ENCODE measurements around the gene GPR52. TPM values are rescaled to one million over a fixed set of nuclear protein-coding genes. Genes with fewer than 3 reads are reported as not detected.

GPR52 gene
- total RNA-seq, 1 donor, result 2.9 TPM

DNA sequence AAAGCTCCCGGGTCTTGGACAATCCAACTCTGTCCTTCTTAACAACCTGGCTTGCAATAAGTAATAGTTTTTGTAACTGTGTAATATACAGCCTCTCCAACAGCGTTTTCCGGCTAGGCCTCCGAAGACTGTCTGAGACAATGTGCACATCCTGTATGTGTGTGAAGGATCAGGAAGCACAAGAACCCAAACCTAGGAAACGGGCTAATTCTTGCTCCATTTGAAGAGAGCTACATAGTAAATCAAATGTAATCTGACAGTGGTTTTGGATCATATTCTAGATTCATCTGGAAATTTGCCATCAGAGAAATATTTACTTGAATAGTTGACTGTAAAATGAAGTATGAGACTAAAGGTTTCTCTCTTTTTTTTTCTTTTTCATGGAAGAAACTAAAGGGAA, 1.2 kb downstream of the GPR52 start:
- no peak overlapping the region for H3K4me3 ChIP-seq (ENCODE audit: low read depth, low read length)
- TF ChIP-seq, protein P1, sequence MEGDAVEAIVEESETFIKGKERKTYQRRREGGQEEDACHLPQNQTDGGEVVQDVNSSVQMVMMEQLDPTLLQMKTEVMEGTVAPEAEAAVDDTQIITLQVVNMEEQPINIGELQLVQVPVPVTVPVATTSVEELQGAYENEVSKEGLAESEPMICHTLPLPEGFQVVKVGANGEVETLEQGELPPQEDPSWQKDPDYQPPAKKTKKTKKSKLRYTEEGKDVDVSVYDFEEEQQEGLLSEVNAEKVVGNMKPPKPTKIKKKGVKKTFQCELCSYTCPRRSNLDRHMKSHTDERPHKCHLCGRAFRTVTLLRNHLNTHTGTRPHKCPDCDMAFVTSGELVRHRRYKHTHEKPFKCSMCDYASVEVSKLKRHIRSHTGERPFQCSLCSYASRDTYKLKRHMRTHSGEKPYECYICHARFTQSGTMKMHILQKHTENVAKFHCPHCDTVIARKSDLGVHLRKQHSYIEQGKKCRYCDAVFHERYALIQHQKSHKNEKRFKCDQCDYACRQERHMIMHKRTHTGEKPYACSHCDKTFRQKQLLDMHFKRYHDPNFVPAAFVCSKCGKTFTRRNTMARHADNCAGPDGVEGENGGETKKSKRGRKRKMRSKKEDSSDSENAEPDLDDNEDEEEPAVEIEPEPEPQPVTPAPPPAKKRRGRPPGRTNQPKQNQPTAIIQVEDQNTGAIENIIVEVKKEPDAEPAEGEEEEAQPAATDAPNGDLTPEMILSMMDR (IDR thresholded peaks at IDR 0.05; ENCODE audit: insufficient read depth, low read length), result no peak
- DNase-seq (ENCODE audit: low read depth), result peak; percentile 49

DNA sequence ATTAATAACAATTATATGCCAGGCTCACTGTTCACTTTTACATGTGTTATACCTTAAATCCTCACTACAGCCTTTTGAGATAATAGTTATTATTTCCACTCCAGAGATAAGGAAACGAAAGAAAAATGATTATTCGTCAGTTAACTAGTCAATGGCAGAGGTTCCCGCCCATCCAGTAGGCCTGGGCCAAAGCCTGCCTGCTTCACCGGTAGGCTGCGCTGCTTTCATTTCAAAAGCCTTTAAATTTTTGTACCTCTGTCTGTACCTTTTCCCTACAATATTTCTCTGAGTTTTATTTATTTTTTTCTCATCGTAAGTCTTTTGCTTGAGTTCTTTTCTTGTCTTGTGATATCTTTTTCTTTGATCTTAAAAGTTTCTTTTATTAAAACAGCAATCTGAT, 3.6 kb downstream of the GPR52 start:
- DNase-seq (ENCODE audit: low read depth), result no peak
- TF ChIP-seq, protein P1 (IDR thresholded peaks at IDR 0.05; ENCODE audit: insufficient read depth, low read length), result no peak
- no peak overlapping the region for H3K4me3 ChIP-seq (ENCODE audit: low read depth, low read length)

DNA sequence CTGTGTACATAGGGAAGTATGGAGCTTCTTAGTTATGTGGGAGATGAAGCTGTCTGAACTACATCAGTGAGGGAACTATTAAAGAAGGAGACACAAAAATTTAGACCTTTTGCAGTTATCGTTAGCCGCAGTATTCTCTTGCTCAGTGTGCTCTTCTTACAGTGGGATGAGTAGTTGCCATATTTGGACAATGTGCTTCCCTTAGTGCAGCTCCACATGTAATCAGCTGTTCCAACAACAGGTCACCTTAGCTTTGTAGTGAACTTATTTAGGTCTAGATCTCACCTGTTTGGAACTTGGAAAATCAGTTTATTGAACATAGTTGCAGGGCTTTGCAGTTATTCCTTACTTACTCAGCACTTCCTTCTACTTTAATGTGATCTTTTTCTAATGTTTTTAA, 18.1 kb downstream of the GPR52 start:
- TF ChIP-seq, protein P1 (IDR thresholded peaks at IDR 0.05; ENCODE audit: insufficient read depth, low read length), result no peak
- no peak overlapping the region for H3K4me3 ChIP-seq (ENCODE audit: low read depth, low read length)
- no peak for DNase-seq (ENCODE audit: low read depth)

DNA sequence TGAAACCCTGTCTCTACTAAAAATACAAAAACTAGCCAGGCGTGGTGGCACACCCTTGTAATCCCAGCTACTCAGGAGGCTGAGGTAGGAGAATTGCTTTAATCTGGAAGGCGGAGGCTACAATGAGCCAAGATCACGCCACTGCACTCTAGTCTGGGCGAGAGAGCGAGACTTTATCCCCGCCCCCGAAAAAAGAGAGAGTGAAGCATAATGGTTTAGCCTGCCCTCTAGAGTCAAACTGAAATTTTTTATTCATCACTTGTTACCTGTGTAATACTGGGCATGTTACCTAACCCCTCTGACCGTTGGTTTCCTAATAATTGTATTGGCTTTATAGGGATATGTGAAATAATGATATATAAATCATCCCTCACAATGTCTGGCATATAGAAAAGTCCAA, 18.8 kb downstream of the GPR52 start:
- TF ChIP-seq, protein P1 (IDR thresholded peaks at IDR 0.05; ENCODE audit: insufficient read depth, low read length), result no peak
- DNase-seq (ENCODE audit: low read depth), result no peak
- H3K4me3 ChIP-seq (ENCODE audit: low read depth, low read length), result no peak overlapping the region

DNA sequence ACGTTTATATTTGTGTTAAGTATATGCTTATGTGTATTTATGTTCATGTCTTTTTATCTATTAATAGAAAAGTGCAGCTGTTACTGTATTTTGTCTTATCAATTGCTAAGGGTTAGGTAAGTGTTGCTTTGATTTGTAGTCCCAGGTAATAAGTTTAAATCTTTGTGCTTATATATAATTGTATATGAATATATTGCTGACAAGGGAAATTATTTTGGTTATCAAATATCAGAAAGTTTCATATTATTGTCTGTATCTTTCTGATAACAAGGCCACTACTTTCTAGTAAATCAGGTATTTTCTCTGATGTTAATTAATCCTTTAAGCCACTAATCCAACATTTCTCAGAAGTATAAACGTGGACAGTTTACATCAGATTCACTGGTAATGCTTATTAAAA, 21.3 kb downstream of the GPR52 start:
- DNase-seq (ENCODE audit: low read depth), result no peak
- H3K4me3 ChIP-seq (ENCODE audit: low read depth, low read length), result no peak overlapping the region
- TF ChIP-seq, protein P1 (IDR thresholded peaks at IDR 0.05; ENCODE audit: insufficient read depth, low read length), result no peak

DNA sequence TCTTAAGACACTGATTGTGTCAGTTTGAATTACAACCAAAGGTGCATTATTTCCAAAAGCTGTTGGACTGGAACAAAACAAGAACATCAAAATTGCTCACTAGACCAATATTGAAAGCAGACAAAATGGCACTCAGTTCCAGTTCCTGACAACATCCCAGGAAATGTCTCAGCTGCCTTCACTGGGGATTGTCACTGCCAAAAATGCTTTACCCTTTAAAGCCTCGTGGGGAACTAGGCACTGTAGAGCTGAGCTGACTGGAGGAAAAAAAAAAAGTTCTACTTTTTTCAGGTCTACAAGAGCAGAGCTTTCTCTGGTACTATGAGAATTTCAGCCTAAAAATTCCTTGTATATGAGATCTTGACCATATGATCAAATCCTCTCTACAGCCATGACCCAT, 21.9 kb downstream of the GPR52 start:
- TF ChIP-seq, protein P1 (IDR thresholded peaks at IDR 0.05; ENCODE audit: insufficient read depth, low read length), result no peak
- DNase-seq (ENCODE audit: low read depth), result peak; percentile 3
- H3K4me3 ChIP-seq (ENCODE audit: low read depth, low read length), result no peak overlapping the region

DNA sequence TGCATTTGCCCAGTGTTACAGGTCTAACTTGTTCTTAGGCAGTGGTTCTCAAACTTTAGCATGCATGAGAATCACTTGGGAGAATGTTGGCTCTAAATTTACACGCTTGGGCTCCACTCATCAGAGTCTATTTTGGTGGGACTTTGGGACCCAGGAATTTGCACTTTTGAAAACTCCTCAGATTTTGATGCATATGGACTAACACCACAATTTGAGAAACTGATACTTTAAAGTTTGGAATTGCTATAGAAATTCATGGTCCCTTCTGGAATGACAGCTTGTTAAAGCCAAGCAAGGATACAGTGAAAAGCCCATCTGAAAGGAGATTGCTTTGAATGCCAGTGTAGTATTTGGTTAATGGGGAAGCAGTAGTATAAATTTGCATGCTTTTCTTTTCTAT, 31.5 kb downstream of the GPR52 start:
- TF ChIP-seq, protein P1 (IDR thresholded peaks at IDR 0.05; ENCODE audit: insufficient read depth, low read length), result no peak
- H3K4me3 ChIP-seq (ENCODE audit: low read depth, low read length), result no peak overlapping the region
- DNase-seq (ENCODE audit: low read depth), result no peak
